Smooth muscle cell (in vitro differentiated cells): Measurements from ENCODE around the gene ATP8A2. TPM values are rescaled to one million over a fixed set of nuclear protein-coding genes. Genes with fewer than 3 reads are reported as not detected.

Experiments used
- DNase-seq: peaks from one replicate; lab custom pipeline; 2025; ENCODE audit not compliant: unreplicated experiment; lab: John Stamatoyannopoulos, UW
- H2AFZ ChIP-seq: fragments of 200-600 bp; sonication (generic); 2 replicates; pipeline ENCODE4 v1.6.0; 2016; ENCODE audit warnings: antibody characterized with exemption, low read depth, mild to moderate bottlenecking
- H3F3A ChIP-seq: fragments of 200-600 bp; sonication (generic); 2 replicates; pipeline ENCODE4 v1.6.0; 2017; ENCODE audit warnings: antibody characterized with exemption, low read depth
- H3K27ac ChIP-seq: fragments of 200-600 bp; sonication (generic); 2 replicates; pipeline ENCODE4 v1.5.1; 2016; ENCODE audit warnings: low read depth, mild to moderate bottlenecking
- H3K27me3 ChIP-seq: fragments of 200-600 bp; sonication (generic); 2 replicates; pipeline ENCODE4 v1.6.1; 2016; ENCODE audit warnings: low read depth, mild to moderate bottlenecking
- H3K36me3 ChIP-seq: fragments of 200-600 bp; sonication (generic); 2 replicates; pipeline ENCODE4 v1.5.1; 2016; ENCODE audit warnings: low read depth
- H3K4me1 ChIP-seq: fragments of 200-600 bp; sonication (generic); 2 replicates; pipeline ENCODE4 v1.5.1; 2016; ENCODE audit warnings: low read depth
- H3K4me2 ChIP-seq: fragments of 200-600 bp; sonication (generic); 2 replicates; pipeline ENCODE4 v1.6.0; 2016; ENCODE audit warnings: mild to moderate bottlenecking
- H3K4me3 ChIP-seq: fragments of 200-600 bp; sonication (generic); 2 replicates; pipeline ENCODE4 v1.5.1; 2016; ENCODE audit warnings: mild to moderate bottlenecking
- H3K79me2 ChIP-seq: fragments of 200-600 bp; sonication (generic); 2 replicates; pipeline ENCODE4 v1.6.0; 2016; ENCODE audit warnings: low read depth, mild to moderate bottlenecking
- H3K9ac ChIP-seq: fragments of 200-600 bp; sonication (generic); 2 replicates; pipeline ENCODE4 v1.6.0; 2016; ENCODE audit warnings: low read depth
- H3K9me3 ChIP-seq: fragments of 200-600 bp; sonication (generic); replicated peaks from 2 replicates; pipeline ENCODE4 v1.5.1; 2016; ENCODE audit warnings: low read depth
- H4K20me1 ChIP-seq: fragments of 200-600 bp; sonication (generic); 2 replicates; pipeline ENCODE4 v1.6.0; 2016; ENCODE audit warnings: low read depth
- CTCF ChIP-seq: fragments of 200-600 bp; sonication (generic); IDR thresholded peaks from 2 replicates; pipeline ENCODE4 v1.5.1; 2017; ENCODE audit warnings: borderline replicate concordance, mild to moderate bottlenecking, antibody characterized with exemption; ENCODE audit not compliant: insufficient read depth, poor library complexity, severe bottlenecking
- WGBS: methylation state at CpG from one replicate; pipeline ENCODE4 v1.1.7; 2016; ENCODE audit warnings: low lambda C conversion rate; 5-methylcytosine and 5-hydroxymethylcytosine counted together
- polyA plus RNA-seq: library from polyadenylated mRNA; unstranded; fragments of >200 nt; fragmentation: Nextera tagmentation; extraction: Ambion mirVana; gene quantifications from 2 replicates; pipeline ENCODE4 v1.2.1, GENCODE V29; 2016
- total RNA-seq: library from RNA; depleted of rRNA; stranded (reverse); fragments of >200 nt; gene quantifications from 2 replicates; pipeline ENCODE4 v1.2.3, GENCODE V29; 2014

ATP8A2 gene
- total and polyA plus RNA-seq, 2 experiments from 2014 or later, result under 0.01 to 0.06 TPM

- DNase-seq, result no peak
- 87% methylated on average over 9 of the region's 9 CpGs for WGBS
- H3K4me1 ChIP-seq, result no peaks in the 10 kb centered on the region
- H3K27me3 ChIP-seq, result no peaks in the 10 kb centered on the region
- no peaks in the 10 kb centered on the region for H3F3A ChIP-seq
- no peaks in the 10 kb centered on the region for H3K9me3 ChIP-seq
- no peaks in the 10 kb centered on the region for H3K36me3 ChIP-seq
- H4K20me1 ChIP-seq, result no peaks in the 10 kb centered on the region
- H3K9ac ChIP-seq, result no peak overlapping the region
- no peak overlapping the region for H3K4me3 ChIP-seq
- no peak overlapping the region for H3K4me2 ChIP-seq
- no peak overlapping the region for H3K27ac ChIP-seq
- H2AFZ ChIP-seq, result no peak overlapping the region
- no peak for TF ChIP-seq CTCF
- H3K79me2 ChIP-seq, result no peaks in the 10 kb centered on the region
Observed at GRCh38 chr13:25687471-25688225, 315.9 kb downstream of the ATP8A2 start.

GRCh38 chr13:25688536-25688935 is 316.8 kb downstream of the ATP8A2 start:
- no peaks in the 10 kb centered on the region for H3F3A ChIP-seq
- no peaks in the 10 kb centered on the region for H3K27me3 ChIP-seq
- no peak for DNase-seq
- no peak overlapping the region for H3K9ac ChIP-seq
- no peak overlapping the region for H3K27ac ChIP-seq
- no peaks in the 10 kb centered on the region for H3K36me3 ChIP-seq
- WGBS, result 88% methylated on average over 5 of the region's 5 CpGs
- H3K79me2 ChIP-seq, result no peaks in the 10 kb centered on the region
- no peak overlapping the region for H3K4me2 ChIP-seq
- TF ChIP-seq CTCF, result no peak
- no peak overlapping the region for H2AFZ ChIP-seq
- no peak overlapping the region for H3K4me3 ChIP-seq
- no peaks in the 10 kb centered on the region for H4K20me1 ChIP-seq
- no peaks in the 10 kb centered on the region for H3K9me3 ChIP-seq
- H3K4me1 ChIP-seq, result no peaks in the 10 kb centered on the region

GRCh38 chr13:25689539-25689938 is 317.8 kb downstream of the ATP8A2 start:
- H3K4me3 ChIP-seq, result no peak overlapping the region
- H3K27me3 ChIP-seq, result no peaks in the 10 kb centered on the region
- no peaks in the 10 kb centered on the region for H4K20me1 ChIP-seq
- H3K27ac ChIP-seq, result no peak overlapping the region
- H3K9me3 ChIP-seq, result no peaks in the 10 kb centered on the region
- no peak for DNase-seq
- no peaks in the 10 kb centered on the region for H3K4me1 ChIP-seq
- H3K4me2 ChIP-seq, result no peak overlapping the region
- H3K9ac ChIP-seq, result no peak overlapping the region
- H3K36me3 ChIP-seq, result no peaks in the 10 kb centered on the region
- no peaks in the 10 kb centered on the region for H3F3A ChIP-seq
- WGBS, result 88% methylated on average over 2 of the region's 2 CpGs
- TF ChIP-seq CTCF, result no peak
- H3K79me2 ChIP-seq, result no peaks in the 10 kb centered on the region
- H2AFZ ChIP-seq, result no peak overlapping the region

- no peak overlapping the region for H2AFZ ChIP-seq
- no peak overlapping the region for H3K9ac ChIP-seq
- no peak for TF ChIP-seq CTCF
- H3K4me1 ChIP-seq, result no peaks in the 10 kb centered on the region
- no peaks in the 10 kb centered on the region for H3F3A ChIP-seq
- no peaks in the 10 kb centered on the region for H3K9me3 ChIP-seq
- 91% methylated on average over 2 of the region's 2 CpGs for WGBS
- no peak overlapping the region for H3K4me3 ChIP-seq
- no peaks in the 10 kb centered on the region for H3K36me3 ChIP-seq
- H3K4me2 ChIP-seq, result no peak overlapping the region
- no peak for DNase-seq
- no peak overlapping the region for H3K27ac ChIP-seq
- no peaks in the 10 kb centered on the region for H4K20me1 ChIP-seq
- no peaks in the 10 kb centered on the region for H3K79me2 ChIP-seq
- no peaks in the 10 kb centered on the region for H3K27me3 ChIP-seq
Observed at GRCh38 chr13:25690582-25690981, 318.8 kb downstream of the ATP8A2 start.
